Neural progenitor cell (in vitro differentiated cells): ENCODE measurements around the gene DCST1. TPM values are rescaled to one million over a fixed set of nuclear protein-coding genes. Genes with fewer than 3 reads are reported as not detected.

Source experiments
- DNase-seq: peaks from one replicate; pipeline ENCODE4 v3.0.0-alpha.2; 2016; ENCODE audit warnings: low spot score
- H2AFZ ChIP-seq: fragments of 200-600 bp; sonication (generic); replicated peaks from 2 replicates; pipeline ENCODE4 v1.6.1; 2016; ENCODE audit warnings: antibody characterized with exemption
- H3F3A ChIP-seq: fragments of 200-600 bp; sonication (generic); 2 replicates; pipeline ENCODE4 v1.6.1; 2016; ENCODE audit warnings: antibody characterized with exemption, low read depth
- H3K27ac ChIP-seq: fragments of 200-600 bp; sonication (generic); 2 replicates; pipeline ENCODE4 v1.5.1; 2016; ENCODE audit warnings: mild to moderate bottlenecking
- H3K27me3 ChIP-seq: fragments of 200-600 bp; sonication (generic); 2 replicates; pipeline ENCODE4 v1.6.1; 2016; ENCODE audit warnings: mild to moderate bottlenecking, moderate library complexity
- H3K36me3 ChIP-seq: fragments of 200-600 bp; sonication (generic); 2 replicates; pipeline ENCODE4 v1.5.1; 2016
- H3K4me1 ChIP-seq: fragments of 200-600 bp; sonication (generic); 2 replicates; pipeline ENCODE4 v1.6.1; 2016; ENCODE audit warnings: mixed run types
- H3K4me2 ChIP-seq: fragments of 200-600 bp; sonication (generic); 2 replicates; pipeline ENCODE4 v1.6.1; 2016
- H3K4me3 ChIP-seq: fragments of 200-600 bp; sonication (generic); 2 replicates; pipeline ENCODE4 v1.5.1; 2016
- H3K79me2 ChIP-seq: fragments of 200-600 bp; sonication (generic); 2 replicates; pipeline ENCODE4 v1.6.1; 2016; ENCODE audit warnings: low read depth
- H3K9ac ChIP-seq: fragments of 200-600 bp; sonication (generic); 2 replicates; pipeline ENCODE4 v1.6.1; 2016
- H3K9me3 ChIP-seq: fragments of 200-600 bp; sonication (generic); 2 replicates; pipeline ENCODE4 v1.5.1; 2016; ENCODE audit warnings: low read depth
- H4K20me1 ChIP-seq: fragments of 200-600 bp; sonication (generic); 2 replicates; pipeline ENCODE4 v1.6.1; 2016; ENCODE audit warnings: low read depth
- H3K27ac Mint-ChIP-seq: 3 replicates; pipeline ENCODE4 v1.8.0; 2021; ENCODE audit warnings: mixed read lengths
- H3K27me3 Mint-ChIP-seq: 2 replicates; pipeline ENCODE4 v1.8.0; 2022; ENCODE audit warnings: low read depth, mild to moderate bottlenecking, inconsistent platforms, moderate library complexity, mixed read lengths; ENCODE audit not compliant: insufficient read depth
- H3K36me3 Mint-ChIP-seq: 3 replicates; pipeline ENCODE4 v1.8.0; 2021; ENCODE audit warnings: mixed read lengths
- H3K4me1 Mint-ChIP-seq: 3 replicates; pipeline ENCODE4 v1.8.0; 2021; ENCODE audit warnings: mixed read lengths
- H3K4me3 Mint-ChIP-seq: 3 replicates; pipeline ENCODE4 v1.8.0; 2021; ENCODE audit warnings: mild to moderate bottlenecking, moderate library complexity, mixed read lengths
- H3K9me3 Mint-ChIP-seq: 3 replicates; pipeline ENCODE4 v1.8.0; 2020; ENCODE audit warnings: mixed read lengths
- CTCF ChIP-seq: fragments of 200-600 bp; sonication (generic); IDR thresholded peaks from 2 replicates; pipeline ENCODE4 v1.5.1; 2017; ENCODE audit warnings: antibody characterized with exemption, mild to moderate bottlenecking
- EZH2 ChIP-seq: fragments of 200-600 bp; sonication (generic); IDR thresholded peaks from 2 replicates; pipeline ENCODE4 v1.6.1; 2017; ENCODE audit warnings: antibody characterized with exemption, mild to moderate bottlenecking, moderate library complexity
- EZH2phosphoT487 ChIP-seq: fragments of 200-600 bp; sonication (generic); IDR thresholded peaks from 2 replicates; pipeline ENCODE4 v1.6.1; 2017; ENCODE audit warnings: antibody characterized with exemption
- total RNA-seq: library from RNA; depleted of rRNA; stranded (reverse); fragments of >200 nt; gene quantifications from 2 replicates; pipeline ENCODE4 v1.2.3, GENCODE V29; 2015; ENCODE audit warnings: low replicate concordance

Gene DCST1
- total RNA-seq, 1 donor from 2014 or later: not detected

GRCh38 chr1:155022927-155023236 lies 10.7 kb upstream of the DCST1 start:
- no peak for DNase-seq
- Mint-ChIP-seq H3K4me3 (no peak overlapping the region), H3K27me3 (peaks cover 23% of the 10 kb centered on the region), H3K36me3 (no peaks in the 10 kb centered on the region), H3K4me1 (peaks cover 20% of the 10 kb centered on the region), H3K9me3 (no peaks in the 10 kb centered on the region), H3K27ac (peak overlapping the region; percentile 46)
- no peaks in the 10 kb centered on the region for H3K27me3 ChIP-seq
- H3F3A ChIP-seq: peaks cover 17% of the 10 kb centered on the region
- H2AFZ ChIP-seq: no peak overlapping the region
- no peak overlapping the region for H3K4me2 ChIP-seq
- TF ChIP-seq EZH2phosphoT487 (no peak), EZH2 (no peak), CTCF (no peak)
- H3K36me3 ChIP-seq: no peaks in the 10 kb centered on the region
- H3K9me3 ChIP-seq: no peaks in the 10 kb centered on the region
- no peaks in the 10 kb centered on the region for H3K79me2 ChIP-seq
- H3K27ac ChIP-seq: no peak overlapping the region
- no peak overlapping the region for H3K4me3 ChIP-seq
- peaks cover 5% of the 10 kb centered on the region for H4K20me1 ChIP-seq
- peaks cover 21% of the 10 kb centered on the region for H3K4me1 ChIP-seq
- no peak overlapping the region for H3K9ac ChIP-seq

- Mint-ChIP-seq H3K4me1 (peaks cover 15% of the 10 kb centered on the region), H3K27me3 (peaks cover 18% of the 10 kb centered on the region), H3K36me3 (no peaks in the 10 kb centered on the region), H3K9me3 (no peaks in the 10 kb centered on the region), H3K4me3 (no peak overlapping the region), H3K27ac (no peak overlapping the region)
- Histone ChIP-seq H3K36me3 (no peaks in the 10 kb centered on the region), H3K79me2 (no peaks in the 10 kb centered on the region), H3K27ac (no peak overlapping the region), H3K27me3 (no peaks in the 10 kb centered on the region), H3K9ac (no peak overlapping the region), H3K9me3 (no peaks in the 10 kb centered on the region), H3K4me1 (peaks cover 15% of the 10 kb centered on the region), H4K20me1 (peaks cover 5% of the 10 kb centered on the region), H2AFZ (no peak overlapping the region), H3K4me3 (no peak overlapping the region), H3K4me2 (no peak overlapping the region), H3F3A (peaks cover 13% of the 10 kb centered on the region)
- TF ChIP-seq EZH2phosphoT487: no peak
- TF ChIP-seq EZH2: no peak
- no peak for TF ChIP-seq CTCF
- DNase-seq: no peak
Observed at GRCh38 chr1:155023627-155024026, 10.0 kb upstream of the DCST1 start.

- H3K9me3 ChIP-seq: no peaks in the 10 kb centered on the region
- Mint-ChIP-seq H3K36me3 (no peaks in the 10 kb centered on the region), H3K4me3 (no peak overlapping the region), H3K4me1 (peaks cover 14% of the 10 kb centered on the region), H3K27ac (no peak overlapping the region), H3K27me3 (peaks cover 18% of the 10 kb centered on the region), H3K9me3 (no peaks in the 10 kb centered on the region)
- no peak overlapping the region for H3K9ac ChIP-seq
- TF ChIP-seq EZH2phosphoT487 (no peak), EZH2 (no peak), CTCF (no peak)
- H3K36me3 ChIP-seq: no peaks in the 10 kb centered on the region
- H3F3A ChIP-seq: peaks cover 6% of the 10 kb centered on the region
- DNase-seq: no peak
- H3K79me2 ChIP-seq: no peaks in the 10 kb centered on the region
- no peaks in the 10 kb centered on the region for H3K27me3 ChIP-seq
- H4K20me1 ChIP-seq: peaks cover 3% of the 10 kb centered on the region
- no peak overlapping the region for H2AFZ ChIP-seq
- peaks cover 8% of the 10 kb centered on the region for H3K4me1 ChIP-seq
- H3K4me2 ChIP-seq: no peak overlapping the region
- H3K27ac ChIP-seq: no peak overlapping the region
- no peak overlapping the region for H3K4me3 ChIP-seq
Observed at GRCh38 chr1:155024315-155024714, 9.3 kb upstream of the DCST1 start.

- H3K79me2 ChIP-seq: no peaks in the 10 kb centered on the region
- H3K4me3 ChIP-seq: no peak overlapping the region
- DNase-seq: no peak
- H2AFZ ChIP-seq: no peak overlapping the region
- H3K9me3 Mint-ChIP-seq: no peaks in the 10 kb centered on the region
- H3K4me3 Mint-ChIP-seq: no peak overlapping the region
- no peaks in the 10 kb centered on the region for H4K20me1 ChIP-seq
- H3K36me3 Mint-ChIP-seq: no peaks in the 10 kb centered on the region
- H3K36me3 ChIP-seq: no peaks in the 10 kb centered on the region
- H3K27me3 ChIP-seq: no peaks in the 10 kb centered on the region
- H3F3A ChIP-seq: no peaks in the 10 kb centered on the region
- no peaks in the 10 kb centered on the region for H3K9me3 ChIP-seq
- peaks cover 12% of the 10 kb centered on the region for H3K27me3 Mint-ChIP-seq
- no peak overlapping the region for H3K27ac ChIP-seq
- TF ChIP-seq CTCF: no peak
- no peak for TF ChIP-seq EZH2
- H3K4me1 ChIP-seq: no peaks in the 10 kb centered on the region
- H3K4me2 ChIP-seq: no peak overlapping the region
- H3K27ac Mint-ChIP-seq: no peak overlapping the region
- no peak overlapping the region for H3K9ac ChIP-seq
- H3K4me1 Mint-ChIP-seq: peaks cover 5% of the 10 kb centered on the region
Observed at GRCh38 chr1:155026154-155026553, 7.5 kb upstream of the DCST1 start.
